Ovary (tissue), 3 donors: ENCODE data around the gene RPS10.

ENCODE experiments used
- CTCF ChIP-seq, 3 donors: fragments of 450-650 bp in 2 of 3; fragments of 200-600 bp in 1 of 3; IDR thresholded peaks; one replicate each; pipeline versions ENCODE4 v1.5.1 to v1.8.0; 2016 to 2022; ENCODE audit warnings: antibody characterized with exemption in 3 of 3, mild to moderate bottlenecking in 1 of 3
- POLR2A ChIP-seq: fragments of 450-650 bp; IDR thresholded peaks from one replicate; pipeline ENCODE4 v1.6.1; 2017; ENCODE audit warnings: antibody characterized with exemption, mild to moderate bottlenecking, moderate library complexity
- donor health status: DM: no; HTN: no; CAD: no.

GRCh38 chr6:34383161-34383631 lies 42.7 kb downstream of the RPS10 start:
- TF ChIP-seq CTCF (IDR thresholded peaks at IDR 0.05) (no peak), POLR2A (no peak)
